DMS53 (cell line): ENCODE data around the gene ADORA2B.
A peak's percentile ranks its signal among the peaks of the same experiment; 100 is the strongest.

Experiments used
- DNase-seq: peaks from one replicate; lab custom pipeline; 2025; lab: John Stamatoyannopoulos, UW

The ADORA2B gene

GRCh38 chr17:15996322-15996721 lies 51.4 kb downstream of the ADORA2B start:
- DNase-seq = no peak

GRCh38 chr17:15998031-15998562 lies 53.2 kb downstream of the ADORA2B start:
- DNase-seq = no peak

DNA sequence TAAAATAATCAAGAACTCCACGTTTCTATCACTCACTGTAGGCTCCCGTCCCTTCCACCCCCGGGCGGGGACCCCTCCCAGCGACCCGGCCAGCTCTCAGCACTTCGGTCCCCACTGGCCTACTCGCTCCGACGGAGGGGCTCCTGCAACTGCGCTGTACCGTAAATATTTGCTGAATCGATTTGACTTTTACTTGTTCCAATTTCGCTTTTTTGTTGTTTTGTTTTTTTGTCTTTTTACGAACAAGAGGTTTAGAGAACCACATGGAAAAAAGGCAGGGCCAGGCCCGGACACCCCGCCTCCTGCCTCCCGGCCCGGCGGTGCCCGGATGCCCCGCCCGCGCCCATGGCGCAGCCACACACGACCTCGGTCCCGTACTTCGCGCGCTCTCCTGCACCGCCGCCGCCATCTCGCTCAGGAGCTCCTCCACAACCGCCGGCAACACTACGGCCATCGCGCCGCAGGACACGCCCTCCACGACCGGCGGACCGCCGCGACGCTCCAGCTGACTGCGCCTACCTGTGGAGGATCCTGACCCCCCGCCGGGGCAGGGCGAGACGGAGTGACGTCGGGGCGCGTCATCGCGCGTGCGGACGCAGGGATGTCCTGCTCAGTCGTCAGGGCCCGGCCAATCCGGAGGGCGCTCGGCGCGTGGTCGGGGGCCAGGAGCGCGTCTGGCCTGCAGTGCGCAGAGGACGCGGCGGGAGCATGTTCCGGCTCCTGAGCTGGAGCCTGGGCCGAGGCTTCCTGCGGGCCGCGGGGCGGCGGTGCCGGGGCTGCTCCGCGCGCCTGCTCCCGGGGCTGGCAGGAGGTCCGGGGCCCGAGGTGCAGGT lies 54.4 kb downstream of the ADORA2B start, which contains the start of the genes TTC19 and ZSWIM7:
TTC19 (plus strand) TSS at position 684 of the 833 bp plus-strand sequence; CDS start at position 709, 25 bp downstream.
ZSWIM7 (minus strand) TSS at position 564 of the 833 bp plus-strand sequence; CDS start at position 454, 110 bp downstream.
- peak; percentile 97 for DNase-seq

- peak; percentile 78 for DNase-seq
Observed at GRCh38 chr17:15999974-16000827, 55.3 kb downstream of the ADORA2B start.

DNA sequence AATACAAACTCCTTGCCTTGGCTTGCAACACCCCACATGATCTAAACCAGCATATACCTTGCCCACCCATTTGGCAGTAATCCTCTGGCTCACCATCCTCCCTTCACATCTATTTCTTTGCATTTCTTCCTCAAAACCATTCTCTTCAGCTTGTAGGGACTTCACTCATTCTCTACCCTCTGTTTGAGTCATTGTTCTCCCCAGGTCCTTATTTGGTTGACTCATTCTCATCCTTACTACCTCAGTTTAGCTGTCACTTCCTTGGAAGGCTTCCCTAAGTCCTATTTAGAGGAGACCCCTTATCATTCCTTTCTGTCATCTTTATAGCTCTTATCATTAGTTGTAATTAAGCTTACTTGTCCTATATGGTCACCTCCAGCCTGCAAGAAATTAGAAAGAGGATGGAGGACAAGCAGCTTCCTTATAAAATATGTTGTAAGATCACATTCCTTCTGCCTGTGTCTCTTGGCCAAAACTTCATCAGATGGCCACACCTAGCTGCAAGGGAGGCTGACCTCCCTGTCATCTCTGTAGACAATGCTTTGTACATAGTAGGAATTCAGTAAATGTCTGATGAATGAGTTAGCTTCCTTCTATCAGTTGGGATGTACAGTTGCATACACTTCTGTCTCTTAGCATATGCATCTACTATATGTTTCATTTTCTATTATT lies 56.4 kb downstream of the ADORA2B start:
- DNase-seq = no peak

GRCh38 chr17:16002708-16003260 lies 57.9 kb downstream of the ADORA2B start:
- no peak for DNase-seq

- DNase-seq = no peak
Observed at GRCh38 chr17:16003841-16004240, 58.9 kb downstream of the ADORA2B start.

- DNase-seq = no peak
Observed at GRCh38 chr17:16005636-16006035, 60.7 kb downstream of the ADORA2B start.

- DNase-seq = no peak
Observed at GRCh38 chr17:16007439-16007838, 62.5 kb downstream of the ADORA2B start.

GRCh38 chr17:16013943-16014407 lies 69.0 kb downstream of the ADORA2B start:
- DNase-seq = peak; percentile 63

GRCh38 chr17:16019347-16019746 lies 74.4 kb downstream of the ADORA2B start:
- no peak for DNase-seq

- DNase-seq = no peak
Observed at GRCh38 chr17:16023881-16024280, 79.0 kb downstream of the ADORA2B start.

- no peak for DNase-seq
Observed at GRCh38 chr17:16025202-16025601, 80.3 kb downstream of the ADORA2B start.
